ENCODE data around the gene METTL2B.
A peak's percentile ranks its signal among the peaks of the same experiment; 100 is the strongest.

The METTL2B gene

GRCh38 chr7:128476402-128477335 lies at the start of gene METTL2B:
Gene METTL2B (plus strand): TSS chr7:128476748. CDS start chr7:128476766, 18 bp downstream.
- DNase-seq: peak; percentile 86

GRCh38 chr7:128427289-128427891 lies 49.2 kb upstream of the METTL2B start:
- DNase-seq: peak; percentile 23

GRCh38 chr7:128430207-128430606 lies 46.3 kb upstream of the METTL2B start:
- no peak for DNase-seq

GRCh38 chr7:128431221-128431620 lies 45.3 kb upstream of the METTL2B start:
- no peak for DNase-seq

GRCh38 chr7:128431754-128432153 lies 44.8 kb upstream of the METTL2B start:
- DNase-seq: no peak

GRCh38 chr7:128434413-128435326 lies 41.9 kb upstream of the METTL2B start:
- no peak for DNase-seq

- DNase-seq: no peak
These were observed 41.2 kb upstream of the METTL2B start for GRCh38 chr7:128435327-128435686.

GRCh38 chr7:128437426-128438332 lies 38.9 kb upstream of the METTL2B start:
- DNase-seq: no peak

GRCh38 chr7:128442356-128442755 lies 34.2 kb upstream of the METTL2B start:
- no peak for DNase-seq

GRCh38 chr7:128443831-128444600 lies 32.5 kb upstream of the METTL2B start:
- DNase-seq: no peak

GRCh38 chr7:128446306-128446705 lies 30.2 kb upstream of the METTL2B start:
- no peak for DNase-seq

- DNase-seq: peak; percentile 25
These were observed 28.5 kb upstream of the METTL2B start for GRCh38 chr7:128447941-128448564.

- DNase-seq: no peak
These were observed 27.7 kb upstream of the METTL2B start for GRCh38 chr7:128448751-128449302.

- no peak for DNase-seq
These were observed 26.1 kb upstream of the METTL2B start for GRCh38 chr7:128450409-128450808.

GRCh38 chr7:128450913-128451312 lies 25.6 kb upstream of the METTL2B start:
- DNase-seq: no peak

GRCh38 chr7:128452552-128452951 lies 24.0 kb upstream of the METTL2B start:
- DNase-seq: no peak

- no peak for DNase-seq
These were observed 22.4 kb upstream of the METTL2B start for GRCh38 chr7:128453836-128454804.

- DNase-seq: no peak
These were observed 21.6 kb upstream of the METTL2B start for GRCh38 chr7:128454808-128455542.
